Osteoblast (primary cell): ENCODE data around the gene PARK7. TPM values are rescaled to one million over a fixed set of nuclear protein-coding genes. Genes with fewer than 3 reads are reported as not detected.

Experiments
- DNase-seq: peaks from one replicate; pipeline ENCODE4 v3.0.0; 2011; ENCODE audit warnings: low spot score, mixed read lengths; ENCODE audit not compliant: insufficient read length; ENCODE audit errors: missing footprints
- H2AFZ ChIP-seq: 2 replicates; pipeline ENCODE4 v1.6.0; 2011; ENCODE audit warnings: mild to moderate bottlenecking, low read length
- H3K27ac ChIP-seq: 2 replicates; pipeline ENCODE4 v1.5.1; 2011; ENCODE audit warnings: mild to moderate bottlenecking, low read depth, low read length, moderate library complexity
- H3K27me3 ChIP-seq: 2 replicates; pipeline ENCODE4 v1.6.0; 2012; ENCODE audit warnings: mild to moderate bottlenecking, control low read depth, inconsistent platforms, low read length, moderate library complexity; ENCODE audit not compliant: insufficient read depth
- H3K36me3 ChIP-seq: 2 replicates; pipeline ENCODE4 v1.5.1; 2011; ENCODE audit warnings: mild to moderate bottlenecking, low read length, control low read depth, moderate library complexity; ENCODE audit not compliant: insufficient read depth
- H3K4me1 ChIP-seq: 2 replicates; pipeline ENCODE4 v1.5.1; 2011; ENCODE audit warnings: mild to moderate bottlenecking, low read length, control low read depth, moderate library complexity; ENCODE audit not compliant: insufficient read depth
- H3K4me2 ChIP-seq: 2 replicates; pipeline ENCODE4 v1.6.0; 2011; ENCODE audit warnings: mild to moderate bottlenecking, low read length; ENCODE audit not compliant: insufficient read depth
- H3K4me3 ChIP-seq: fragments of 200-600 bp; sonication (generic); 3 replicates; pipeline ENCODE4 v1.5.1; 2012; ENCODE audit warnings: mild to moderate bottlenecking, low read length, inconsistent platforms; ENCODE audit not compliant: insufficient read depth
- H3K79me2 ChIP-seq: 2 replicates; pipeline ENCODE4 v1.6.0; 2012; ENCODE audit warnings: mild to moderate bottlenecking, low read length, control low read depth, inconsistent platforms; ENCODE audit not compliant: insufficient read depth
- H3K9me3 ChIP-seq: 2 replicates; pipeline ENCODE4 v1.5.1; 2011; ENCODE audit warnings: low read depth, low read length, control low read depth
- H4K20me1 ChIP-seq: 2 replicates; pipeline ENCODE4 v1.6.0; 2012; ENCODE audit warnings: mild to moderate bottlenecking, low read length, control low read depth; ENCODE audit not compliant: insufficient read depth
- total RNA-seq: library from RNA; depleted of rRNA; stranded (reverse); fragments of >200 nt; gene quantifications from 2 replicates; pipeline ENCODE4 v1.2.3, GENCODE V29; 2012
- TF ChIP-seq, protein P1 (sequence below): IDR thresholded peaks from 2 replicates; pipeline ENCODE4 v1.5.1; 2011; ENCODE audit warnings: mild to moderate bottlenecking, low read depth, low read length, moderate library complexity; ENCODE audit errors: extremely low read depth

Gene PARK7
- total RNA-seq, 1 donor: 168 TPM

- TF ChIP-seq, protein P1, sequence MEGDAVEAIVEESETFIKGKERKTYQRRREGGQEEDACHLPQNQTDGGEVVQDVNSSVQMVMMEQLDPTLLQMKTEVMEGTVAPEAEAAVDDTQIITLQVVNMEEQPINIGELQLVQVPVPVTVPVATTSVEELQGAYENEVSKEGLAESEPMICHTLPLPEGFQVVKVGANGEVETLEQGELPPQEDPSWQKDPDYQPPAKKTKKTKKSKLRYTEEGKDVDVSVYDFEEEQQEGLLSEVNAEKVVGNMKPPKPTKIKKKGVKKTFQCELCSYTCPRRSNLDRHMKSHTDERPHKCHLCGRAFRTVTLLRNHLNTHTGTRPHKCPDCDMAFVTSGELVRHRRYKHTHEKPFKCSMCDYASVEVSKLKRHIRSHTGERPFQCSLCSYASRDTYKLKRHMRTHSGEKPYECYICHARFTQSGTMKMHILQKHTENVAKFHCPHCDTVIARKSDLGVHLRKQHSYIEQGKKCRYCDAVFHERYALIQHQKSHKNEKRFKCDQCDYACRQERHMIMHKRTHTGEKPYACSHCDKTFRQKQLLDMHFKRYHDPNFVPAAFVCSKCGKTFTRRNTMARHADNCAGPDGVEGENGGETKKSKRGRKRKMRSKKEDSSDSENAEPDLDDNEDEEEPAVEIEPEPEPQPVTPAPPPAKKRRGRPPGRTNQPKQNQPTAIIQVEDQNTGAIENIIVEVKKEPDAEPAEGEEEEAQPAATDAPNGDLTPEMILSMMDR: no peak
- Histone ChIP-seq H3K4me2 (no peak overlapping the region), H3K27me3 (no peaks in the 10 kb centered on the region), H3K4me1 (no peaks in the 10 kb centered on the region), H4K20me1 (peaks cover 9% of the 10 kb centered on the region), H3K36me3 (peaks cover 27% of the 10 kb centered on the region), H3K9me3 (no peaks in the 10 kb centered on the region), H3K79me2 (peaks cover 6% of the 10 kb centered on the region), H2AFZ (no peak overlapping the region), H3K27ac (no peak overlapping the region), H3K4me3 (no peak overlapping the region)
- no peak for DNase-seq
Measured at GRCh38 chr1:7988576-7988975, 27.1 kb downstream of the PARK7 start.

DNA sequence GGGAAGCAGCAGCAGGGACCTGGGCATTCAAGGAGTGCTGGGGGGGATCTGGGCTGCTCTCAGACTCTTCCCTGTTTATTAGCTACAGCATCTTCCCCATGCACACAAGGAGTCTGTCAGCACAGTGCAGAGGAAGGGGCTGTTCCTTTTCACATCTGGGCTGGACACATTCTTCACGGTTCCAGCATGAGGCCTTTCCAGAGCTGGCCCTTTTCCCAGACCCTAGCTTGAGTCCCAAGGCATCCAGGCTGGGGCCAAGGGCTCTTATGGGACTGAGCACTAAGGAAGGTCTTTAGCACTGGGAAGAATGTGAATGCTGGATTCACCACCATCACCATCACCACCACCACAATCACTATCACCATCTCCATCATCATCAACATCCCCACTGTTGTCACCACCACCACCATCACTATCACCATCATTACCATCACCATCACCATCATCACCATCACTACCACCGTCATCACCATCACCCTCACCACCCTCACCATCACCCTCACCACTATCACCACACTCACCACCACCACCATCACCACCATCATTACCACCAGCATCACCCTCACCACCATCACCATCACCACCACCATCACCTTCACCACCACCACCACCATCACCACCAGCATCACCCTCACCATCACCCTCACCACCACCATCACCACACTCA lies 28.4 kb downstream of the PARK7 start:
- Histone ChIP-seq H3K4me2 (no peak overlapping the region), H3K9me3 (no peaks in the 10 kb centered on the region), H3K36me3 (peaks cover 14% of the 10 kb centered on the region), H2AFZ (no peak overlapping the region), H3K4me1 (peaks cover 13% of the 10 kb centered on the region), H3K79me2 (no peaks in the 10 kb centered on the region), H3K4me3 (no peak overlapping the region), H3K27ac (no peak overlapping the region), H3K27me3 (no peaks in the 10 kb centered on the region), H4K20me1 (peaks cover 2% of the 10 kb centered on the region)
- DNase-seq: no peak
- TF ChIP-seq, protein P1: no peak

- H4K20me1 ChIP-seq: no peaks in the 10 kb centered on the region
- no peak overlapping the region for H3K4me3 ChIP-seq
- no peak for DNase-seq
- H3K4me2 ChIP-seq: no peak overlapping the region
- H3K79me2 ChIP-seq: no peaks in the 10 kb centered on the region
- H3K27me3 ChIP-seq: no peaks in the 10 kb centered on the region
- H3K36me3 ChIP-seq: no peaks in the 10 kb centered on the region
- H2AFZ ChIP-seq: no peak overlapping the region
- peaks cover 13% of the 10 kb centered on the region for H3K4me1 ChIP-seq
- H3K9me3 ChIP-seq: no peaks in the 10 kb centered on the region
- H3K27ac ChIP-seq: no peak overlapping the region
- TF ChIP-seq, protein P1: no peak
Measured at GRCh38 chr1:7991504-7992440, 30.3 kb downstream of the PARK7 start.

DNA sequence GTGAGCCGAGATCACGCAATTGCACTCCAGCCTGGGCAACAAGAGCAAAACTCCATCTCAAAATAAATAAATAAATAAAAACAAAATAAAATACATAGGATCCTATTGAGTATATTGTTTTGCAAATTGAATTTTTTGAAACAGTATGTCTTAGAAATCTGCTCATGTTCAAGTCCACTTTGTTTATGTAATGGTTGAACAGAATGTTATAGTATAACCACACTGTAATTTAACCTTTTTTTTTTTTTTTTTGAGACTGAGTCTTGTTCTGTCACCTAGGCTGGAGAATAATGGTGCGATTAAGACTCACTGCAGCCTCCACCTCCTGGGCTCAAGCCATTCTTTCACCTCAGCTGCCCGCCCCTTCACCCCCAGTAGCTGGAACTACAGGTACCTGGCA lies 31.4 kb downstream of the PARK7 start:
- TF ChIP-seq, protein P1: no peak

More for the DNA sequence above, 31.4 kb downstream of the PARK7 start:
- Histone ChIP-seq H3K4me1 (peaks cover 13% of the 10 kb centered on the region), H3K27me3 (no peaks in the 10 kb centered on the region), H3K4me3 (no peak overlapping the region), H3K9me3 (no peaks in the 10 kb centered on the region), H3K4me2 (no peak overlapping the region), H2AFZ (no peak overlapping the region), H3K79me2 (no peaks in the 10 kb centered on the region), H3K36me3 (no peaks in the 10 kb centered on the region), H4K20me1 (no peaks in the 10 kb centered on the region), H3K27ac (no peak overlapping the region)
- DNase-seq: no peak
